Osteocyte (in vitro differentiated cells): ENCODE results near the gene ANKS1A. TPM values are rescaled to one million over a fixed set of nuclear protein-coding genes. Genes with fewer than 3 reads are reported as not detected.

Source experiments
- DNase-seq: peaks from one replicate; pipeline ENCODE4 v3.0.0; 2021; ENCODE audit warnings: mixed read lengths; ENCODE audit not compliant: unreplicated experiment; ENCODE audit errors: extremely low spot score
- H3K27ac Mint-ChIP-seq: one replicate; pipeline ENCODE4 v1.8.0; 2021; ENCODE audit warnings: mild to moderate bottlenecking, mixed read lengths; ENCODE audit not compliant: unreplicated experiment
- H3K27me3 Mint-ChIP-seq: one replicate; pipeline ENCODE4 v1.8.0; 2021; ENCODE audit warnings: mixed read lengths; ENCODE audit not compliant: unreplicated experiment
- H3K36me3 Mint-ChIP-seq: one replicate; pipeline ENCODE4 v1.8.0; 2021; ENCODE audit warnings: mixed read lengths; ENCODE audit not compliant: unreplicated experiment
- H3K4me1 Mint-ChIP-seq: one replicate; pipeline ENCODE4 v1.8.0; 2021; ENCODE audit warnings: mixed read lengths; ENCODE audit not compliant: unreplicated experiment
- H3K4me3 Mint-ChIP-seq: one replicate; pipeline ENCODE4 v1.8.0; 2021; ENCODE audit warnings: mild to moderate bottlenecking, moderate library complexity, mixed read lengths; ENCODE audit not compliant: unreplicated experiment
- H3K9me3 Mint-ChIP-seq: one replicate; pipeline ENCODE4 v1.8.0; 2021; ENCODE audit warnings: mixed read lengths; ENCODE audit not compliant: unreplicated experiment
- total RNA-seq: library from RNA; stranded (reverse); gene quantifications from 2 replicates; pipeline ENCODE4 v1.2.1, GENCODE V29; 2021
- TF ChIP-seq, protein P1 (sequence below): fragments of 200-600 bp; sonication (generic); IDR thresholded peaks from 2 replicates; pipeline ENCODE4 v1.5.0; 2021; ENCODE audit warnings: antibody characterized with exemption, mild to moderate bottlenecking, moderate library complexity

ANKS1A gene
- total RNA-seq, 1 donor from 2014 or later, result 15.5 TPM

DNA sequence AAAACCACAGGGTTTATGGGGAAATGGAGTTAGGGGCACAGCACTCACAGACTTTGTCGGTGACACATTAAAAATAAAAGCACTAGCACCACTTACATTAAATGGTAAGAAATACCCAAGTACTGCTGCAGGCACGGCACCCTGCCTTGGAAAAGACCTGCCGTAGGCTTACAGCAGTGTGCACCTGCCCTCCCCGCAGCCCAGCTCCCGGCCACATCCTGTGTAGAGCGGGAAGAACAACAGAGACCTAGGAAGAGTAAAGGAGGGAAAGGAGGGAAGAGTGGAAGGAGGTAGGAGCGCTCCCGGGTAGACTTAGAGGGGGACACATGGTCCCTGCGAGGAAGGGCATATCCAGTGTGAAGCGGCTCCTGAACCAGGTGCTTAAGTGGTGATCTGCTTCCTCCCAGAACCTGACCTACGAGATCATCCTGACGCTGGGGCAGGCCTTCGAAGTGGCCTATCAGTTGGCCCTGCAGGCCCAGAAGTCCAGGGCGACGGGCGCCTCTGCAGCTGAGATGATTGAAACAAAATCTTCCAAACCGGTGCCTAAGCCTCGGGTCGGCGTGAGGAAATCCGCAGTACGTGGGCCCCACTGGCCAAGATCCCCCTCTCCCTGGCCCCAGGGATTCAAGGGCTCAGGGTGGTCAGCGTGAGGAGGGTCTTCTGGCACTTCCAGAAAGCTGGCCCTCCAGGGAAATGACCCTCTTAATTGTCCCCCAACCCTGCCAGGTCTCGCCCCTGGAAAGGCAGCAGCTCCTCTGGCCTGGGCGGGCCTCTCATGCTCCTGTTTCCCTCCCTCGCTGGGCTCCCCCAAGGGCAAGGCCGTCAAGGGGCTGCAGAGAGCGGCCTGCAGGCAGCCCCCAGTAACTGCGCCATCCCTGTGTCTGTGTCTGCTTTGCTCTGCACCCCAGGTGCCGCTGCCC, 196.6 kb downstream of the ANKS1A start:
- H3K27ac Mint-ChIP-seq, result no peak overlapping the region
- DNase-seq, result peak; percentile 79

DNA sequence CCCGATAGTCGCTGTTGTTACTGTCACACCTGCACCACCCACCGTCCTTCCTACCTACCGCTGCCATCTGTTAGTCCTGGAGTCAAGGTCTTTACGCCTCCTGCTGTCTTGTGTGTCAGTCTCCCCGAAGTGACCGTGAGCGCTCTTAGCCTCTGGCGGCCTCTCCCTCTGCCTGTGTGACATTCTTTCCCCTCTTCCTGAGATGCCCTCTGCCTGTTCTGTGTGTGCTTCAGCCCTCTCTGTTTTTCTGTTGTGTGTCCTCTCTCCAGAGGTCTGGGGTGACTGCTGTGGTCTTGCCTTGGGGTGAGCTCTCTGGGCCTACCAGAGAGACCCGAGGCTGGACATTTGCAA, 197.2 kb downstream of the ANKS1A start:
- H3K4me1 Mint-ChIP-seq, result peaks cover 42% of the 10 kb centered on the region
- no peak overlapping the region for H3K27ac Mint-ChIP-seq
- DNase-seq, result no peak
- TF ChIP-seq, protein P1, sequence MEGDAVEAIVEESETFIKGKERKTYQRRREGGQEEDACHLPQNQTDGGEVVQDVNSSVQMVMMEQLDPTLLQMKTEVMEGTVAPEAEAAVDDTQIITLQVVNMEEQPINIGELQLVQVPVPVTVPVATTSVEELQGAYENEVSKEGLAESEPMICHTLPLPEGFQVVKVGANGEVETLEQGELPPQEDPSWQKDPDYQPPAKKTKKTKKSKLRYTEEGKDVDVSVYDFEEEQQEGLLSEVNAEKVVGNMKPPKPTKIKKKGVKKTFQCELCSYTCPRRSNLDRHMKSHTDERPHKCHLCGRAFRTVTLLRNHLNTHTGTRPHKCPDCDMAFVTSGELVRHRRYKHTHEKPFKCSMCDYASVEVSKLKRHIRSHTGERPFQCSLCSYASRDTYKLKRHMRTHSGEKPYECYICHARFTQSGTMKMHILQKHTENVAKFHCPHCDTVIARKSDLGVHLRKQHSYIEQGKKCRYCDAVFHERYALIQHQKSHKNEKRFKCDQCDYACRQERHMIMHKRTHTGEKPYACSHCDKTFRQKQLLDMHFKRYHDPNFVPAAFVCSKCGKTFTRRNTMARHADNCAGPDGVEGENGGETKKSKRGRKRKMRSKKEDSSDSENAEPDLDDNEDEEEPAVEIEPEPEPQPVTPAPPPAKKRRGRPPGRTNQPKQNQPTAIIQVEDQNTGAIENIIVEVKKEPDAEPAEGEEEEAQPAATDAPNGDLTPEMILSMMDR, result no peak
- no peaks in the 10 kb centered on the region for H3K27me3 Mint-ChIP-seq
- H3K9me3 Mint-ChIP-seq, result no peaks in the 10 kb centered on the region
- H3K4me3 Mint-ChIP-seq, result no peak overlapping the region
- peaks cover 41% of the 10 kb centered on the region for H3K36me3 Mint-ChIP-seq

More for the DNA sequence above, 196.6 kb downstream of the ANKS1A start:
- TF ChIP-seq, protein P1, result no peak
- Mint-ChIP-seq H3K9me3 (no peaks in the 10 kb centered on the region), H3K4me3 (no peak overlapping the region), H3K4me1 (peaks cover 40% of the 10 kb centered on the region), H3K36me3 (peaks cover 38% of the 10 kb centered on the region), H3K27me3 (no peaks in the 10 kb centered on the region)

DNA sequence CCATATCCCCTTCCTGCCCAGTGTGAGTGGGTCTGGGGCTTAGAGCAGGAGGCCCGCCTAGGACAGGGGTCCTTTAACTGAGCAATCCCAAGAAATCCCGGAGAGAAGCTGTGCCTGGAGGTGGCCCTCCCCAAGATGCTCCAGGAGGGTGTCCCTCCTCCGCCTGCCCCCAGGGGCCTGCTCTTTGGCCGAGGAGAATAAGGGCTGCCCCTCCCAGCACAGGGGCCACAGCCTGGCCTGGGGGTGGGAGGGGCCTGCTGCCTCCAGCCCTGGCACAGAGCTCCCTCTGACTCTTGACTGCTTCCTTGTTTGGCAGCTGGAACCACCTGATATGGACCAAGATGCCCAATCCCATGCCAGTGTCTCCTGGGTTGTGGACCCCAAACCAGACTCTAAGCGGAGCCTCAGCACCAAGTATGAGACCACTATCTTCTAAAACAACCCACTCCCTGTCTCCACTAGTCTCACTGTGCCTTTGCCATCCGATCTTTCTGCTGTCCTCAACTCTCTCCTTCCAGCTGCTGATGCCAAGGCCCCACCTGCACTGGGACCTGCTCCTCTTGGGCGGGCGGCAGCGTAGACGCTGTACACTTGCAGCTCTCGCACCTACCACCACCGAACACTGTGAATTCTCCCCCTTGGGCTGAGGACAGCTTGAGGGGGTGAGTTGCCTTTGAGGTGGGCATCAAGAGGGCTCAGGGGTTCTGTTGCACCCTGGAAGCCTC, 197.7 kb downstream of the ANKS1A start:
- Mint-ChIP-seq H3K4me1 (peaks cover 42% of the 10 kb centered on the region), H3K27ac (no peak overlapping the region), H3K9me3 (no peaks in the 10 kb centered on the region), H3K4me3 (no peak overlapping the region), H3K27me3 (no peaks in the 10 kb centered on the region), H3K36me3 (peaks cover 39% of the 10 kb centered on the region)
- TF ChIP-seq, protein P1, result no peak
- peak; percentile 65 for DNase-seq

GRCh38 chr6:35087361-35088280, 198.6 kb downstream of the ANKS1A start:
- Mint-ChIP-seq H3K36me3 (peaks cover 37% of the 10 kb centered on the region), H3K27me3 (no peaks in the 10 kb centered on the region), H3K4me1 (peaks cover 42% of the 10 kb centered on the region), H3K9me3 (no peaks in the 10 kb centered on the region), H3K4me3 (no peak overlapping the region), H3K27ac (no peak overlapping the region)
- TF ChIP-seq, protein P1, result no peak
- DNase-seq, result peak; percentile 74
